BJ (cell line): ENCODE measurements around the gene CD109. TPM values are rescaled to one million over a fixed set of nuclear protein-coding genes. Genes with fewer than 3 reads are reported as not detected.

Experiments
- CTCF ChIA-PET: fragments of 350-600 bp; formaldehyde crosslinking; extraction: SDS; loops from one replicate; lab custom pipeline; 2021; ENCODE audit warnings: antibody characterized with exemption, inconsistent platforms; lab: Yijun Ruan, JAX
- POLR2A ChIA-PET: fragments of 300-600 bp; sonication (Branson Sonifier 250); formaldehyde crosslinking; extraction: SDS; loops from one replicate; lab custom pipeline; 2021; ENCODE audit warnings: antibody characterized with exemption; lab: Charles Lee
- DNase-seq: peaks from one replicate; pipeline ENCODE4 v3.0.0-alpha.2; 2011; ENCODE audit warnings: low read depth
- H3K27me3 ChIP-seq: 2 replicates; pipeline ENCODE4 v1.6.0; 2011; ENCODE audit warnings: low read length; ENCODE audit not compliant: control insufficient read depth, insufficient read depth
- H3K36me3 ChIP-seq: 2 replicates; pipeline ENCODE4 v1.5.1; 2011; ENCODE audit warnings: low read length; ENCODE audit not compliant: control insufficient read depth, insufficient read depth
- H3K4me3 ChIP-seq: 2 replicates; pipeline ENCODE4 v1.5.1; 2011; ENCODE audit warnings: low read depth, mild to moderate bottlenecking, control low read depth, low read length
- polyA plus RNA-seq: library from polyadenylated mRNA; depleted of rRNA; stranded (reverse); fragments of >200 nt; gene quantifications from 2 replicates; pipeline ENCODE4 v1.2.3, GENCODE V29; 2011
- TF ChIP-seq, protein P1 (sequence below): IDR thresholded peaks from 2 replicates; pipeline ENCODE4 v1.5.1; 2011; ENCODE audit warnings: low read depth, mild to moderate bottlenecking, control low read depth, inconsistent platforms, low read length, moderate library complexity; ENCODE audit not compliant: insufficient read depth

The CD109 gene
- polyA plus RNA-seq, 1 experiment: 14.7 TPM

DNA sequence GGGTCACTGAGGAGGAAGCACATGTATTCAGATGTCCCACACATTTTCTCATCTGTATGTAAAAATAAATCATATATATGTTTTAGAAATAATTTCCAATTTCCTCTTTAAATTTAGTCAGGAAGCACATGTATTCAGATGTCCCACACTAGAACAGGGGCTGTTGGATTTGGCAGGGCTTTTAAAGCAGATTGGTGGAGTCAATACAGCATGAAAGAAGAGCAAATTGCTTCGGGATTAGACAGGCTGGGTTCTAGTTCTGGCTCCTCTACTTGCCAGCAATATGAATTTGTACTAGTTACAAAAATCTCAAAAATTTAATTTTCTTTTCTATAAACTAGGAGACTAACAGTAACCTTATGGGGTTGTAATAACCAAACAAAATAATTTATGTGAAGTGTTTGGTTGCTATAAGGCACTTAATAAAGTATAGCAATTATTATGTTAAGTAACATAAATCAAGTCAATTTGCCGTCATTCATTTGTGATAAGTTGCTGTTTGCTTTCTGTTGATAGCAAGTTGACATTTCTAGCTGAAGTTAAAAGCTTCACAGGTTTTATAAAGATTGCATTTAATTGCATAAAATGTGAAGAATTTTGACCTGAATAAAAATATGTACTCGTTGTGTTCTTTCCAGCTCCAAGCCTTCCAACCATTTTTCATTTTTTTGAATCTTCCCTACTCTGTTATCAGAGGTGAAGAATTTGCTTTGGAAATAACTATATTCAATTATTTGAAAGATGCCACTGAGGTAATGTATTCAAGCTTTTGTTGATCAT, 88.9 kb downstream of the CD109 start:
- Histone ChIP-seq H3K27me3 (no peaks in the 10 kb centered on the region), H3K36me3 (0 out of 2 replicates have a peak, but pooled peaks cover 1% of the 10 kb centered on the region), H3K4me3 (no peak overlapping the region)
- DNase-seq: no peak
- CTCF ChIA-PET: no interaction called here
- POLR2A ChIA-PET: no interaction called here
- TF ChIP-seq, protein P1, sequence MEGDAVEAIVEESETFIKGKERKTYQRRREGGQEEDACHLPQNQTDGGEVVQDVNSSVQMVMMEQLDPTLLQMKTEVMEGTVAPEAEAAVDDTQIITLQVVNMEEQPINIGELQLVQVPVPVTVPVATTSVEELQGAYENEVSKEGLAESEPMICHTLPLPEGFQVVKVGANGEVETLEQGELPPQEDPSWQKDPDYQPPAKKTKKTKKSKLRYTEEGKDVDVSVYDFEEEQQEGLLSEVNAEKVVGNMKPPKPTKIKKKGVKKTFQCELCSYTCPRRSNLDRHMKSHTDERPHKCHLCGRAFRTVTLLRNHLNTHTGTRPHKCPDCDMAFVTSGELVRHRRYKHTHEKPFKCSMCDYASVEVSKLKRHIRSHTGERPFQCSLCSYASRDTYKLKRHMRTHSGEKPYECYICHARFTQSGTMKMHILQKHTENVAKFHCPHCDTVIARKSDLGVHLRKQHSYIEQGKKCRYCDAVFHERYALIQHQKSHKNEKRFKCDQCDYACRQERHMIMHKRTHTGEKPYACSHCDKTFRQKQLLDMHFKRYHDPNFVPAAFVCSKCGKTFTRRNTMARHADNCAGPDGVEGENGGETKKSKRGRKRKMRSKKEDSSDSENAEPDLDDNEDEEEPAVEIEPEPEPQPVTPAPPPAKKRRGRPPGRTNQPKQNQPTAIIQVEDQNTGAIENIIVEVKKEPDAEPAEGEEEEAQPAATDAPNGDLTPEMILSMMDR: no peak

DNA sequence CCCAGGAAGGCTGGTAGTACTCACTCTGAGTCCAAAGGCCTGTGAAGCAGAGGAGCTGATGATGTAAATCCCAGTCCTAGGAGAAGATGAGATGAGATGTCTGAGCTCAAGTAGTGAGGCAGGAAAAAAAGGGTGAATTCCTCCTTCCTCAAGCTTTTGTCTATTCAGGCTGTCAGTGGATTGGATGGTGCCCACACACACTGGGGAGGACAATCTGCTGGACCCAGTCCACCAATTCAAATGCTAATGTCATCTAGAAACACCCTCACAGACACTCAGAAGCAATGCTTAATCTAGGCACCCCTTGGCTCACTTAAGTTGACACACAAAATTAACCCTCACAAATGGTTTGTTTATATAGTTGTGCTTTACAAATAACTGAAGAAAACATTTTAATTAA, 94.6 kb downstream of the CD109 start:
- ChIA-PET POLR2A (no interaction called here), CTCF (no interaction called here)
- Histone ChIP-seq H3K4me3 (no peak overlapping the region), H3K27me3 (no peaks in the 10 kb centered on the region), H3K36me3 (peaks cover 2% of the 10 kb centered on the region)
- TF ChIP-seq, protein P1: no peak
- DNase-seq: no peak

DNA sequence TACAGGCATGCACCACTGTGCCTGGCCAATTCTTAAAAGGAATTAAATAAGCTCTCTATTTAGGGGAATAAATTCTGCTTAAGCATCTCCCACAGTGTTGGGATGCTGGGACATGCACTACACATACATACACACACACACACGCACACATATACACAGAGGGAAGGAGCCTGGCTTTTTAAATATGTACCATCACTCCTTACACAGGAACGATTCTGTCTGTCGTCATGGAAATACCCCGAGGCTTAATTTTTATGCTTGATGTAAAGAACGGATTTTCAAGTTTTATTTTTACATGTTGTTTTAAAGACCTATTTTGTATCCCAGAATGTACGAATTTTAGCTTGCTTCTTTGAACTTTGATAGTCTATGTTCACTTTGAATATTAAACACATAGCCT, 95.3 kb downstream of the CD109 start:
- H3K36me3 ChIP-seq: peaks cover 2% of the 10 kb centered on the region
- POLR2A ChIA-PET: interaction anchor here (0.6 kb wide), 1 partner anchor 862 kb away, joined by 3 read pairs; no protein-coding TSS in a partner anchor
- no peak for DNase-seq
- CTCF ChIA-PET: no interaction called here
- H3K27me3 ChIP-seq: no peaks in the 10 kb centered on the region
- TF ChIP-seq, protein P1: no peak
- H3K4me3 ChIP-seq: no peak overlapping the region

DNA sequence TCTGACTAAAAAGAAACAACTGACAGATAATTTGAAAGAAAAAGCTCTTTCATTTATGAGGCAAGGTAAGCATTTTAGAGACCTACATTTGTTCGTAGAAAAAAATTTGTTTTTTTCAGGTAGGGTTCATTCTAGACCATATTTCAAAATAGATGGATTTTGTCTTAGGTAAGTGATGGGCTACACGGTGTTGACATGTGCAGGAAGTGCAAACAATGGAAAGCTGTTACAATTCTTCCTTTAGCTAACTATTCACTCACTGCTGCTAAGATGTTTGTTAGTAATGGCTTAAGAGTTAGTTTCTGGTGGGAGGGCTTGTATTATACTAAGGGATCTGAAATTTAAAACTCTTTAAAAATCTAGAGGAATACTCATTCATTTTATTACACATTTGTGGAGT, 96.7 kb downstream of the CD109 start:
- DNase-seq: no peak
- ChIA-PET CTCF (interaction anchor here (0.9 to 1.5 kb wide), 2 partner anchors 10 to 26 kb away, joined by 3 read pairs; no protein-coding TSS in a partner anchor), POLR2A (no interaction called here)
- TF ChIP-seq, protein P1: no peak
- no peaks in the 10 kb centered on the region for H3K27me3 ChIP-seq
- H3K4me3 ChIP-seq: no peak overlapping the region
- peaks cover 2% of the 10 kb centered on the region for H3K36me3 ChIP-seq

DNA sequence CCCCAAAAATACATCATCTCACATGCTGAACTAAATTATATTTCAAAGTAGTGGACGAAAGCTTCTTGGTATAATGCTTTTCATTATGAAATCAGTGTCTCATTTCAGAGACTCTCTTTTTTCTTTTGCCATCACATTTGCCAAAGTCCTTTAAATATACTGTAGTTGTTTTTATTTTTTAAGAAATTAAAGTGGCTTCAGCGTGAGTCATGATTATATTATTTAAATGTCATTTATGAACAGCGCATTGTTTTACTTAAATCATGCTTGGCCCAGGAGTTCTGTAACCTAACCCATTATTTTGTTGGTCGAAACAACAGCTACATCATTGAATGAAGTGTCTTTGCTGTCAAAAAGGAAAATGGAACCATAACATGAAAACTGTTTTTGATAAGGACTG, 100.9 kb downstream of the CD109 start:
- POLR2A ChIA-PET: no interaction called here
- TF ChIP-seq, protein P1: no peak
- CTCF ChIA-PET: interaction anchor here (0.8 to 1.8 kb wide), 3 partner anchors 8 to 28 kb away, joined by 3 to 6 read pairs (median 5); no protein-coding TSS in a partner anchor
- Histone ChIP-seq H3K4me3 (no peak overlapping the region), H3K36me3 (no peaks in the 10 kb centered on the region), H3K27me3 (no peaks in the 10 kb centered on the region)
- no peak for DNase-seq
